A549 (cell line): Measurements from ENCODE around the gene LCP1.

Source experiments
- CEBPB ChIP-seq, 2 experiments: fragments of >200 bp in 1 of 2; sonication (Bioruptor Twin) in 1 of 2; formaldehyde crosslinking in 1 of 2; IDR thresholded peaks; 2 replicates each; pipeline ENCODE4 v1.6.1; 2012 to 2016
- CHD2 ChIP-seq: fragments of 150-350 bp; IDR thresholded peaks from 2 replicates; pipeline ENCODE4 v1.6.1; 2014; ENCODE audit warnings: low read length; ENCODE audit not compliant: partially characterized antibody
- MAX ChIP-seq: IDR thresholded peaks from 2 replicates; pipeline ENCODE4 v1.6.1; 2012
- MYC ChIP-seq: IDR thresholded peaks from 2 replicates; pipeline ENCODE4 v1.6.1; 2012; ENCODE audit warnings: mild to moderate bottlenecking, inconsistent platforms, low read length, improper control_type of control experiment, borderline replicate concordance
- POLR2A ChIP-seq: IDR thresholded peaks from 2 replicates; pipeline ENCODE4 v1.6.1; 2012; ENCODE audit warnings: mild to moderate bottlenecking, low read length
- RAD21 ChIP-seq, 2 experiments: fragments of >200 bp in 1 of 2; sonication (Bioruptor Twin) in 1 of 2; formaldehyde crosslinking in 1 of 2; IDR thresholded peaks in 1 of 2; conservative IDR thresholded peaks in 1 of 2; 2 replicates in 1 of 2; 3 replicates in 1 of 2; pipeline ENCODE4 v1.6.1; 2012 to 2018; ENCODE audit warnings: inconsistent platforms in 1 of 2
- TF ChIP-seq, protein P1 (sequence below): fragments of >200 bp; sonication (Bioruptor Twin); formaldehyde crosslinking; IDR thresholded peaks from 3 replicates; pipeline ENCODE4 v1.5.1; 2016

- TF ChIP-seq, protein P1, sequence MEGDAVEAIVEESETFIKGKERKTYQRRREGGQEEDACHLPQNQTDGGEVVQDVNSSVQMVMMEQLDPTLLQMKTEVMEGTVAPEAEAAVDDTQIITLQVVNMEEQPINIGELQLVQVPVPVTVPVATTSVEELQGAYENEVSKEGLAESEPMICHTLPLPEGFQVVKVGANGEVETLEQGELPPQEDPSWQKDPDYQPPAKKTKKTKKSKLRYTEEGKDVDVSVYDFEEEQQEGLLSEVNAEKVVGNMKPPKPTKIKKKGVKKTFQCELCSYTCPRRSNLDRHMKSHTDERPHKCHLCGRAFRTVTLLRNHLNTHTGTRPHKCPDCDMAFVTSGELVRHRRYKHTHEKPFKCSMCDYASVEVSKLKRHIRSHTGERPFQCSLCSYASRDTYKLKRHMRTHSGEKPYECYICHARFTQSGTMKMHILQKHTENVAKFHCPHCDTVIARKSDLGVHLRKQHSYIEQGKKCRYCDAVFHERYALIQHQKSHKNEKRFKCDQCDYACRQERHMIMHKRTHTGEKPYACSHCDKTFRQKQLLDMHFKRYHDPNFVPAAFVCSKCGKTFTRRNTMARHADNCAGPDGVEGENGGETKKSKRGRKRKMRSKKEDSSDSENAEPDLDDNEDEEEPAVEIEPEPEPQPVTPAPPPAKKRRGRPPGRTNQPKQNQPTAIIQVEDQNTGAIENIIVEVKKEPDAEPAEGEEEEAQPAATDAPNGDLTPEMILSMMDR: no peak
- TF ChIP-seq RAD21 (conservative IDR thresholded peaks at IDR 0.05 in 1 of 2, IDR thresholded peaks at IDR 0.05 in 1 of 2) (no peak), CEBPB (IDR thresholded peaks at IDR 0.05) (no peak), POLR2A (peak; percentile 35; the same call in 1 of the 2 replicates), MYC (no peak), MAX (peak; percentile 73), CHD2 (no peak)
Measured at GRCh38 chr13:46211483-46212351, 29.7 kb upstream of the LCP1 start, which contains the start of gene LRRC63.
